GM12873 (cell line): Measurements from ENCODE around the gene PDRG1.

Source experiments
- TF ChIP-seq, protein P1 (sequence below): IDR thresholded peaks from 2 replicates; pipeline ENCODE4 v1.5.1; 2012; ENCODE audit warnings: low read depth, mild to moderate bottlenecking, moderate library complexity, low read length, control low read depth; ENCODE audit not compliant: insufficient read depth; ENCODE audit errors: missing control alignments

PDRG1 gene

GRCh38 chr20:31963889-31964288 lies 12.0 kb upstream of the PDRG1 start:
- TF ChIP-seq, protein P1, sequence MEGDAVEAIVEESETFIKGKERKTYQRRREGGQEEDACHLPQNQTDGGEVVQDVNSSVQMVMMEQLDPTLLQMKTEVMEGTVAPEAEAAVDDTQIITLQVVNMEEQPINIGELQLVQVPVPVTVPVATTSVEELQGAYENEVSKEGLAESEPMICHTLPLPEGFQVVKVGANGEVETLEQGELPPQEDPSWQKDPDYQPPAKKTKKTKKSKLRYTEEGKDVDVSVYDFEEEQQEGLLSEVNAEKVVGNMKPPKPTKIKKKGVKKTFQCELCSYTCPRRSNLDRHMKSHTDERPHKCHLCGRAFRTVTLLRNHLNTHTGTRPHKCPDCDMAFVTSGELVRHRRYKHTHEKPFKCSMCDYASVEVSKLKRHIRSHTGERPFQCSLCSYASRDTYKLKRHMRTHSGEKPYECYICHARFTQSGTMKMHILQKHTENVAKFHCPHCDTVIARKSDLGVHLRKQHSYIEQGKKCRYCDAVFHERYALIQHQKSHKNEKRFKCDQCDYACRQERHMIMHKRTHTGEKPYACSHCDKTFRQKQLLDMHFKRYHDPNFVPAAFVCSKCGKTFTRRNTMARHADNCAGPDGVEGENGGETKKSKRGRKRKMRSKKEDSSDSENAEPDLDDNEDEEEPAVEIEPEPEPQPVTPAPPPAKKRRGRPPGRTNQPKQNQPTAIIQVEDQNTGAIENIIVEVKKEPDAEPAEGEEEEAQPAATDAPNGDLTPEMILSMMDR, result no peak

GRCh38 chr20:31962761-31963160 lies 10.9 kb upstream of the PDRG1 start:
- TF ChIP-seq, protein P1, result no peak

DNA sequence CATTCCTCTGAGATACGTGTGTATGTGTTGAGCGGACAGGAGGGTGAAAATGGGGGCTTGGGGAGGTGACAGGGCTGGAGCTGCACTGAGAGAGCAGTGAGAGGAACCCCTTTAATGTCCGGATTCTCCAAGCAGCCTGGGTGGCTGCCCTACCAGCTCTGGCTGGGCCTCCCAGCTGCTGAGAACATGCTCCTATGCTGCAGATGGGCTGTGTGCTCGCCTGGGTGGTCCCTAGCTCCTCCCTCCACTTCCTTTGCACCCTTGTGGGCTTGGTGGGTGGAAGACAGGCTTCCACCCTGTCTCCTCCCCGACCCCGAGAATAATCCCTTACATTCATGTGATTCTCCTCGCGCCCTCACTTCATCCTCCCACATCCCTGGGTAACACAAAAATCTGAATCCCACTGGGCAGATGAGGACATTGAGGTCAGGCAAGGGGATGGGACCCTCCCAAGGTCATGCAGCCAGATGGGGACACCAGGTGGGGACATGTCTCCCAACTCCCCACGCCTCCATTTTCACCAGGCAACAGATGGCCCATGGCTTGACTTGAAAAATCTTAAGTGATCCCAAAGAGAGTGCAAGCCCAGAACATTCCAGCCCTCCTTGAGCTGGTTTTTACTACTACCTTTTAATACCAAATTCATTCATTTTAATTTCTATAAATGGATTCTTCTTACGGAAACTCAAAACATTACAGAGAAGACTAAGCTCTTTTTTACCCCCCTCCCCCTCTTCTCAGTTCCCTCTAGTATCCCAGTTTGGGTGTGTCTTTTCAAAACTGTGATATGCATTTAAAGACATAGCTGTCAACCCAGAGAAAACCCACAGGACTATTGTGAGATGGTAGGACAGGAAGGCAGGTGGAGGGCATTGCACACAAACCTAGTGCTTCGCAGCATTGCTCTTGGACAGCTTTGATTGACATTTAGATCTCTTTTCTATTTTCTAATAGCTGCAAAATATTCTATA lies 5.0 kb upstream of the PDRG1 start:
- TF ChIP-seq, protein P1, result no peak

DNA sequence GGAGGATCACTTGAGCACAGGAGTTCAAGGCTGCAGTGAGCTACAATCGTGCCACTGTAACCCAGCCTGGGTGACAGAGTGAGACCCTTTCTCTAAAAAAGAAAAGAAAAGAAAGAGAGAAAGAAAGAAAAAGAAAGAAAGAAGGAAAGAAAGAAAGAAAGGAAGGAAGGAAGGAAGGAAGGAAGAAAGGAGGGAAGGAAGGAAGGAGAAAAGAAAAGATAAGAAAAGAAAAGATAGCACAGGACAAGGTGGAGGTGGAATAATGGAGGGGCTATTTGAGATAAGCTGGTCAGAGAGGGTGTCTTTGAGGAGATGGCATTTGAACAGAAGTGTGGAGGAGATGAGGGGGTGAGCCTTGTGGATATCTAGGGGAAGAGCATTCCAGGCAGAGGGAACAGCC lies 2.7 kb upstream of the PDRG1 start:
- TF ChIP-seq, protein P1, result no peak

- TF ChIP-seq, protein P1, result no peak
Observed at GRCh38 chr20:31953556-31954148, 1.8 kb upstream of the PDRG1 start.

GRCh38 chr20:31951203-31951529 lies 680 bp downstream of the PDRG1 start:
- TF ChIP-seq, protein P1, result no peak

GRCh38 chr20:31949877-31950646 lies 1.8 kb downstream of the PDRG1 start:
- TF ChIP-seq, protein P1, result no peak
